HG03521 (cell line): ENCODE results near the gene NUAK1.

ENCODE experiments used
- ATAC-seq: cut with Tn5 transposase; IDR thresholded peaks from one replicate; pipeline ENCODE4 v1.9.1; 2021; ENCODE audit warnings: mild to moderate bottlenecking, moderate library complexity; ENCODE audit not compliant: unreplicated experiment

Gene NUAK1

GRCh38 chr12:106138633-106139421 is at the start of gene NUAK1:
TSS of gene NUAK1 (minus strand) at chr12:106138954. CDS start at chr12:106138653, 301 bp downstream.
- ATAC-seq: no peak

DNA sequence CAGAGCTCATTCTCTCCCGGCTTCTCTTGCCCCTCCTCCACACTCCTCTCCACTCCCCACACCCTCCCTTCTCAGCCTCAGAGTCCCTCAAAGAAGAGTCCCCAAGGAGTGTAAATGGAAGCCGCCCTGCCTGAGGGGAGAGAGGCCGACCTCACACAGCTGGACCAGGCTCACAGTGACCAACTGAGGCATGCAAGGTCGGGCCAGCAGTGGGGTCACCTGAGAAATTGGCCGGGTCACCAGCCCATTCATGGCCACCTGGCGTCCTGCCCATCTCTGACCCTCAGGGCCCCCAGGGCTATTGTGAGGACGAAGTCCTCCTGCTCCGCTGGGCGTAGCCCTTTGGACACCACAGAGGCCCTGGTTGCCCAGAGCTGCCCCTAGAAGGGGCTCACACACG is 49.5 kb upstream of the NUAK1 start:
- no peak for ATAC-seq

- ATAC-seq: no peak
Measured at GRCh38 chr12:106187842-106188241, 49.1 kb upstream of the NUAK1 start.

DNA sequence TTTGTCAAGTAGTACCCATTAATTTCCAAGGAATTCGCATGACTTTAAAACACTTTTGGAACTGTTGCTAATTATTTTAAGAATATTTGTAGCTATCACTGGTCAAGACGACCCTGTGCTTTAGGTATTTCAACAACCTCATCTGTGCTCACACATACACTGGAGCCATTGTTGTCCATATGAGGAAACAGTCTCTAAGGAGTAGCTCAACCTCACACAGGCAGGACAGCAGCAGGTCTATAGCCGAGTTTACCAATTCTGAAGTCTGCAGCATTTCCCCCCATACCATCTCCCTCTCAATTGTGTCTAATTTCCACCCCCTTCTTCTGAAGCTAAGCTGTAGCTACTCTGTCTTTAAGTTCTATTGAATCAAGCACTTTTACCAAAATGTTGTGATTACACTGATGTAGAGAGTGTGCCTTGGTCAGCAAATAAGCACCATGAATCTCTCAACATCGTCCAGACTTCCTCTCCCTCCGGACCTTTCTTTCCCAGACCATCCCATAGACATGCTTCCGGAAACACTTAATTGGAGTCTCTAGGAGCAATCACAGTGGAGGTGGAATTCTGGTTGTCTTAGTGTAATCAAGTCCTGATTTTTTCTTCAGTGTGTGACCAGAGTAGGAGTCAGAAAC is 48.5 kb upstream of the NUAK1 start:
- no peak for ATAC-seq

GRCh38 chr12:106183735-106184134 is 45.0 kb upstream of the NUAK1 start:
- no peak for ATAC-seq

DNA sequence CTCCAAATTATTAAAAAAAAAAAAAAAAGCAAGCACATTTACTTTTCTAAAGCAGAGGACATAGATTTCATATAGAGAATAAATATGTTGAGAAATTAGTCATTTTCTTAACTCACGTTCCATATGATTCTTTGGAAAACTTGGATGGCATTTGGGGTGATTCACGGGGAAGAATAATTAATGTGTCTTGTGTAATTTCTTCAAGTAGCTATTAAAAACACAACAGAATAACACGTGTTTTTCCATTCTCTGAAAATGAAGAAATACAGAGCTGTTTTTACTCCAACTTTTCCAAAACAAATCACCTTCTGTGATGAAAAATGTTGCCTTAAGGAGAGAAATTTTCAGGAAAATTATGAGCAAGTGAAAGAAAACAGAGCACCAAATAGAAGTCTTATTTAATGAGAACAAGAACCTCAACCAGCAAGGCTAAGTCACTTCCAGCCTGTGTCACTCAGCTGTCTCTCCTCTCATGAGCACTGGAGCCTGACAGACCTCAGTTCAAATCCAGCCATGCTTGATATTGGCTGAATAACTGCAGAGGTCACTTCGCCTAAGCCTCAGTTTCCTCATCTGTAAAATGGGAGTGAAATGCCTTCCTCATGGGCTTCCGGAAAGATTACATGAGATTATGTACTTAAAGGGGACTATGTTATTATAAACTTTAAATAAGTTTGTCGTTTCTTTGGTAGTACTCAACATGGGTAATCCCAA is 42.8 kb upstream of the NUAK1 start:
- no peak for ATAC-seq

DNA sequence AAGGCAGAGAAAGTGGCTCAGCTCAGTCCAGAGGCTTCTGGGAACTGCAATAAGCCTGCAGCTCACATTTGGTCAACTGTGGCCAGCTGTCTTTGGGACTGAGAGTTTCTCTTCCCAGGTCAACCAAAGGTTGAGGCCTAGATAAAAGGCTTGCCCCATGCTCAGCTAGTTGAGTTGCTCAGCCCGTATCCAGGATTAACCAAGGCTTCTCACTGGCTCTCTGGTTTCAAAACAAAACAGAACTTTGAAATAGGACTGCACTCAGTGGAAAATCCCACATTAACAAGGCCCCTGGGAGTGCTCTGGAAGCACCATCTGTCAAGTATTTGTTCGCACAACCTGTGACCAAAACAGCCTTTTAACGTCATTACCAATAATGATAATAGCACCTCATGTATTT is 40.3 kb upstream of the NUAK1 start:
- ATAC-seq: no peak

- no peak for ATAC-seq
Measured at GRCh38 chr12:106178562-106178961, 39.8 kb upstream of the NUAK1 start.

- no peak for ATAC-seq
Measured at GRCh38 chr12:106176560-106176959, 37.8 kb upstream of the NUAK1 start.

- no peak for ATAC-seq
Measured at GRCh38 chr12:106174876-106175275, 36.1 kb upstream of the NUAK1 start.

DNA sequence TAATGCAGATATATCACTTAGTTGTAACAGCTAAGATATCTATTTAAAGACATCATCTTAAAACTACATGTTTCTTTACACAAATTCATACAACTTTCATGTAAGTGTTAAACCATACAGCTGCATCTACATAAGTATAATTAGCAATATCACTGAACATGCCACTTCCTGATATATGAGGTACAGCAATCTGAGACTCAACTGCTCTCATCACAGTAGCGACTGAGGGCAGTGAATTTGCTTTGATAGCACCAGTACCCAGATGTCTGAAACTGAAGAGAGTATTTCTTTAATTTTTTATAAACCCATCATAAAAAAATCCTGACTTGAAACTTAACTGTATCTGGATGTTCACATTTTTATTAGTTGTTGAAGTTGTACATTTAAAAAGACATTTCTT is 34.7 kb upstream of the NUAK1 start:
- no peak for ATAC-seq

DNA sequence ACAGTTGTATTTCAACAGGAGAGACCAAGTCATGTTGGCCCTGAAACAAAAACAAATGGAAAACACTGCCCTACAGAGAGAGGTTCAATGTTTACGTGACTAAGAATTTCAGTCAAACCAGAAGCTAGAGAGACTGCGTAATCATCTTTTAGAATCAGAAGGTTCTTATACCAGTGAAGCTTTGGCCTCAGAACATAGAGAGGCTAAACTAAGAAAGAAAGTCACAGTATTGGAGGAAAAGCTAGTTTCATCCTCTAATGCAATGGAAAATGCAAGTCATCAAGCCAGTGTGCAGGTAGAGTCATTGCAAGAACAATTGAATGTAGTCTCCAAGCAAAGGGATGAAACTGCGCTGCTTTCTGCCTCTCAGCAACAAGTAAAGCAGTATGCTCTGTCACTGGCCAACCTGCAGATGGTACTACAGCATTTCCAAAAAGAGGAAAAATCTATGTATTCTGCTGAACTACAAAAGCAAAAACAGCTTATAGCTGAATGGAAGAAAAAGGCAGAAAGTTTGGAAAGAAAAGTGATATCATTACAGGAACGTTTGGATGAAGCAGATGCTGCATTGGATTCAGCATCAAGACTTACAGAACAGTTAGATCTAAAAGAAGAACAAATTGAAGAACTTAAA is 32.5 kb upstream of the NUAK1 start:
- no peak for ATAC-seq

- ATAC-seq: no peak
Measured at GRCh38 chr12:106170285-106170684, 31.5 kb upstream of the NUAK1 start.

DNA sequence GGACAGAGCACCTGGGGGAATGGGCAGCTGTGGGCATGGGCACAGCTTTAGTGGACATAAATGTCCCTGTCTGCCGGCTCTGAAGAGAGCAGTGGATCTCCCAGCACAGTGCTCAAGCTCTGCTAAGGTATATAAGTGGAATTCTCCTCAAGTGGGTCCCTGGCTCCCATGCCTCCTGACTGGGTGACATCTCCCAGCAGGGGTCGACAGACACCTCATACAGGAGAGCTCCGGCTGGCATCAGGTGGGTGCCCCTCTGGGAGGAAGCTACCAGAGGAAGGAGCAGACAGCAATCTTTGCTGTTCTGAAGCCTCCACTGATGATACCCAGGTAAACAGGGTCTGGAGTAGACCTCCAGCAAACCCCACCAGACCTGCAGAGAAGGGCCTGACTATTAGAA is 25.0 kb upstream of the NUAK1 start:
- no peak for ATAC-seq

DNA sequence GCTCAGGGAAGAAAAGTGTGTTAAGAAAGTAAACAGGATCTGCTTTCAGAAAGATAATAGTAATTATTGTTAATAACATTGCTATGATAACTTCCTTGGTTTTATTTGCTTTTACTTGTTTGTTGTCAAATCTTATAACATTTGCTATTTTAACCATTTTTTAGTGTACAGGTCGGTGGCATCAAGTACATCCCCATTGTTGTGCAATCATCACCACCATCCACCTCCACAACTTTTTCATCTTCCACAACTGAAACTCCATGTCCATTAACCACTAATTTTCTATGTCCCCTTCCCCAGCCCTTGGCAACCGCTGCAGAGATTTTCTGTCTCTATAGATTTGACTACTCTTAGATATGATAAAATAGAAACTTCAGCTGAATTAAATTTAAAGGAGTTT is 22.7 kb upstream of the NUAK1 start:
- no peak for ATAC-seq

DNA sequence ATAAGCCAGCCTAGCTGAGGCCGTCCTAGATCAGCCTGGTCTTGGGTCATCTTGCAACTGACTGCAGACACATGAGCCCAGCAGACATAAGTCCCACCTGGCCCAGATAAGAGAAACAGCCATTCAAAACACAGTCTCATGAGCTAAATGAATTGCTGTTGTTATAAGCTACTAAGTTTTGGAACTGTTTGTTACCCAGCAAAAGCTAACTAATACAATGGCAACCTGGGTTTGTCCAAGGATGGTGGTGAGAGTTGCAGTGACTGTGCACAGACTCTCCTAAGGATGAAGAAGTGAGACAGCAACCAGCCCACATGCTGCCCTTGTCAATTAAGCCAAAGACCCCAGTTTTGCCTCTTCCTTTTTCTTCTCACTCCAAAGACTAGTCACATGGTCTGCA is 22.2 kb upstream of the NUAK1 start:
- ATAC-seq: no peak

DNA sequence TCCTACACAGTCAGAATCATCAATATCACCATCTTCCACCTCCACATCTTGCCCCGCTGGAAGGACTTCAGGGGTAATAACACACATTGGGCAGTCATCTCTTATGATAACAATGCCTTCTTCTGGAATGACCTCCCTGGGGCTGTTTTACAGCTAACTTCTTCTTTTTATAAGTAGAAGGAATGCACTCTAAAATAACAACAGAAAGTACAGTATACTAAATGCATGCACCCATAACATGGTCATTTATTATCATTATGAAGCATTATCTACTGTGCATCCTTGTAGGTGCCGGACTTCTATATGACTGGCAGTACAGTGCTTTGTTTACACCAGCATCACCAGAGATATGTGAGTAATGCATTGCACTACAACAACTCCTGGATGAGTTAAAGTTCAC is 19.0 kb upstream of the NUAK1 start:
- no peak for ATAC-seq

DNA sequence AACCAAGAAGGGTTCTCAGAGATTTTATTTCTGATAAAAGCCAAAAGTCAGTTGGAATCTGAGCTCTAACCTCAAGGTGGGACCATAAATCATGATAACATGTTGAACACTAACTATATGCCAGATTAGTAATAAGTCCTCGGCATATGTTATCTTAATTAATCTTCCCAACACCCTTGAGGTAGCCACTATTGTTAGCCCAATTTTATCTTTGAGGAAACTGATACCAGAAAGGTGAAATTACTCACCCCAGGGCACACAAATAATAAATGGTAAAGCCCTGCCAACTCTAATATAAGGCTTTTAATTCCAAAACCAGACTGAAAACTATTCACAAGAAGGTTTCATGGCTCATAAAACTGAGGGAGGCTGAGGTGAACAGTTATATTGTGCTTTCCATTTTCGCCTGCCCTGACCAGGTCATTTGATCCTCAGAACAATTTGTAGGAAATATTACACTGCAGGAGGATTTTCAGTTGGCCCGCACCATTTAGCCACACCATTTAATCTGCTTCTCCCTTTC is 16.1 kb upstream of the NUAK1 start:
- ATAC-seq: no peak

DNA sequence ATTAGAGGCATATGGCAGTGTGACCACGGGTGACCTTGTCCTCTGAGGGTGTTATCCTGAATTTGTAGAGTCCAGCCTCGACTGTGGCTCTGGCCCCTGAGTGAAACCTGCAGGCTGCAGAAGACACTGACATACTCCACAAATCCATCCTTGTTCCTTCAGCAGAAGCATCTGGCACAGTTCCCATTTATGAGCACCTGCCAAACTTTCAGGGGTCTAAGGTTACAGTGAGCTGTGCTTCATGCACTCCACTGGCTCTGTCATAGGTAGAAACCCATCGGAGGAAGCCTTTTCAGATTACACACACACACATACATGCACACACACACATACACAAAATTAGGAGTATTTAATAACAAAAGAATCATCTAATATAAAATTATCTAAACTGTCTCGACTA is 13.6 kb upstream of the NUAK1 start:
- ATAC-seq: no peak

DNA sequence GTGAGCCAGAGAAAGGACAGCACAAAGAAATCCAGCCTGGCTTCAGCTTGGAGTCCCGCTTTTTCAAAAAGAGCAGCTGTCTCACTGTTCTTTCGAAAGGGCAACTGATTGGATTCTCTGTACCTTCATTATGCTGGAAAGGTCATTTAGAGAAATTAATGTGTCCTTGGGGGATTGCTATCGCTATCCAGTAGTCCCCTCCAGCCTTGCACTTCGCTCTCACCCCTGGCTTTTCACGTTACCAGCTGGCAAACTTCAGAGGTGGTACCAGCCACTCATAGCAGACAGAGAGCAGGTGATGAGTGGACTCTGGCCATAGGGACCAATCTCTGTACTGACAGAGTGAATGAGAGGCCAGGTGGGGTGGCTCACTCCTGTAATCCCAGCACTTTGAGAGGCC is 11.8 kb upstream of the NUAK1 start:
- no peak for ATAC-seq

- no peak for ATAC-seq
Measured at GRCh38 chr12:106149096-106149784, 10.5 kb upstream of the NUAK1 start.
